Activated CD4-positive, alpha-beta T cell treated with anti-CD3 and anti-CD28 coated beads, Interleukin-2, amount 10 ng/mL, durations not matched to agents 24 days and 14 days (primary cell): ENCODE data around the gene TP63. TPM values are rescaled to one million over a fixed set of nuclear protein-coding genes. Genes with fewer than 3 reads are reported as not detected.

ENCODE experiments used
- DNase-seq: peaks from one replicate; pipeline ENCODE4 v3.0.0; 2022
- H3K27ac Mint-ChIP-seq: one replicate; pipeline ENCODE4 v1.8.0; 2022; ENCODE audit warnings: mild to moderate bottlenecking, mixed read lengths
- H3K27me3 Mint-ChIP-seq: one replicate; pipeline ENCODE4 v1.8.0; 2022; ENCODE audit warnings: mixed read lengths
- H3K36me3 Mint-ChIP-seq: one replicate; pipeline ENCODE4 v1.8.0; 2022; ENCODE audit warnings: low read depth, mild to moderate bottlenecking, mixed read lengths
- H3K4me1 Mint-ChIP-seq: one replicate; pipeline ENCODE4 v1.8.0; 2021; ENCODE audit warnings: mixed read lengths
- H3K4me3 Mint-ChIP-seq: one replicate; pipeline ENCODE4 v1.8.0; 2022; ENCODE audit warnings: mild to moderate bottlenecking, moderate library complexity, mixed read lengths
- H3K9me3 Mint-ChIP-seq: one replicate; pipeline ENCODE4 v1.8.0; 2021; ENCODE audit warnings: mixed read lengths
- intact Hi-C: fragments of 100-400 bp; cut with micrococcal nuclease; formaldehyde crosslinking; loops from one replicate; pipeline ENCODE4 v1.15.1; 2023
- total RNA-seq: library from RNA; stranded (reverse); gene quantifications from 2 replicates; pipeline ENCODE4 v1.2.3, GENCODE V29; 2022

Gene TP63
- total RNA-seq, 1 donor from 2014 or later = 0.98 TPM

DNA sequence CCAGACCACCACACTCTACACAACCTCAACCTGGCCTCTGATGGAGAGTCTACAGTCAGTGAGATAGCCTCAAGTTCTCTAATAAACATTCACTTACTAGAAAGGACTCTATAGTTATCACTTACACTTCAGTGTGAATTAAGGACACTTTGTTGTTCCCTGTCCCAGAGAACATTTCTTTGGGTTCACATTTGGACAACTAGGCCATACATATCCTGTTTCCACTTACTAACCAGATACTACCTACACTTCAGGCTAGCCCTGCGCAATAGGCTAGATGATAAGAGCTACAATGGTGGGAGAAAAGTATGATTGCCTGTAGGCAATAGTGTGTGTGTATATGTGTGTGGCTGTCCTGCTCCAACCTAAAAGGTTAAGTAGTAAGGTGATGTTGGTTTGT lies 72.7 kb downstream of the TP63 start:
- H3K27ac Mint-ChIP-seq = no peak overlapping the region
- H3K4me1 Mint-ChIP-seq = peaks cover 3% of the 10 kb centered on the region
- H3K4me3 Mint-ChIP-seq = no peak overlapping the region
- H3K9me3 Mint-ChIP-seq = no peaks in the 10 kb centered on the region
- intact Hi-C loops = no loop called here
- H3K27me3 Mint-ChIP-seq = peaks cover 3% of the 10 kb centered on the region
- H3K36me3 Mint-ChIP-seq = no peaks in the 10 kb centered on the region
- DNase-seq = peak; percentile 24

DNA sequence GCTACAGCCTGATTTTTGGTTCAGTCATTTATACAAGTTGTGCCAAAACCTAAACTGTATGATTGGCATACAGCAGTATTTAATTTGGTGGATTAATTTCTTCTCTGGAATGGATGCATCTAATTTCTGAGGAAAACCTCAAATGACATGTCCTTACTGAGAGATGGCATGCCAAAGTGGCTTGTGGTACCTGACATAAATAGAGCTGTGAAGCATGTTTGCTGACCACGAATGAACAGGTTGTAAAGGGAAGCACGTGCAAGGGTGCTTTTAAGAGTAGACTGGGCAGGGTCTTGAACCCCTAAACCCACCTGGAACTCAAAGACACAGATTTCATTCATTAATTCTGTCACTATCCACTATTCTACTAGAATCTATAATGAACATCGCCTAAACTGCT lies 77.2 kb downstream of the TP63 start:
- peak; percentile 45 for DNase-seq
- Mint-ChIP-seq H3K9me3 (peaks cover 7% of the 10 kb centered on the region), H3K27ac (no peak overlapping the region), H3K36me3 (no peaks in the 10 kb centered on the region), H3K27me3 (no peaks in the 10 kb centered on the region), H3K4me3 (no peak overlapping the region), H3K4me1 (peaks cover 5% of the 10 kb centered on the region)
- intact Hi-C loops = no loop called here

DNA sequence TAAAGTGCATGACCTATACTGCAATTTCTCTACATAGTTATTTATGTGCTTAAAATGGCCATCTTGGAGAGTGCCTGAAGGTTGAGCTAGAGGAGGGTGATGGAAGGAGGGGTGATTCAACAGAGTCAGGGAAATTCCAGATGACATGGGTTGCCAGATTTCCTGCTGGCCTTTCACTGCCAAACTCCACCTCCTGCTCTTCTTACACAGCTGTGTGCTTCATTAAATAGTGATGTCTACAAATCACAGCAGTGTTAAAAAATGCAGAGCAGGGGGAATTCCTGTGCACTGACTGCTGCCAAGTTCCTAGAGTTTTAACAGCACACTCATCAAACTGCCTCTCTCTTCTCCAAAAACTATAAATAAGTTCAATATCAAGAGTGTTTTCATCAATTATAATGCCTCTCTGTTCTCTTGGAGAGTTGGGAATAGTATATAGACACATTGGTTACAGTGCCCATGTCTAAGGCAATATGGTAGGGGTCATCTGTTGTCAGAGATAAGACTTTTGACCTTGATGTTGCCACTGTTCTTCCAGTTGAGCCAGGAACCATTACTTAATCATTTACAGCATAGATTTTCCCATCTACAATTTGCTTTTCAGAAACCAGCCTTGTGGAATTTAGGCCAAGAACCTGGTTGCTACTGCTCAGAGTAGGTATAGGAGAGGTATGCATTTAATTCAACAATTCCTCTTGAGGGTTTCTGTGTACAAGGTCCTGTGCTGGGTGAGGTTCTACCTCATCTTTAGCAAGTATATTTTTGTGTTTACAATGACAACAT lies 79.6 kb downstream of the TP63 start:
- no peaks in the 10 kb centered on the region for H3K27me3 Mint-ChIP-seq
- DNase-seq = peak; percentile 52
- no peak overlapping the region for H3K4me3 Mint-ChIP-seq
- H3K4me1 Mint-ChIP-seq = peaks cover 15% of the 10 kb centered on the region
- intact Hi-C loops = no loop called here
- H3K9me3 Mint-ChIP-seq = peaks cover 10% of the 10 kb centered on the region
- H3K36me3 Mint-ChIP-seq = no peaks in the 10 kb centered on the region
- no peak overlapping the region for H3K27ac Mint-ChIP-seq

DNA sequence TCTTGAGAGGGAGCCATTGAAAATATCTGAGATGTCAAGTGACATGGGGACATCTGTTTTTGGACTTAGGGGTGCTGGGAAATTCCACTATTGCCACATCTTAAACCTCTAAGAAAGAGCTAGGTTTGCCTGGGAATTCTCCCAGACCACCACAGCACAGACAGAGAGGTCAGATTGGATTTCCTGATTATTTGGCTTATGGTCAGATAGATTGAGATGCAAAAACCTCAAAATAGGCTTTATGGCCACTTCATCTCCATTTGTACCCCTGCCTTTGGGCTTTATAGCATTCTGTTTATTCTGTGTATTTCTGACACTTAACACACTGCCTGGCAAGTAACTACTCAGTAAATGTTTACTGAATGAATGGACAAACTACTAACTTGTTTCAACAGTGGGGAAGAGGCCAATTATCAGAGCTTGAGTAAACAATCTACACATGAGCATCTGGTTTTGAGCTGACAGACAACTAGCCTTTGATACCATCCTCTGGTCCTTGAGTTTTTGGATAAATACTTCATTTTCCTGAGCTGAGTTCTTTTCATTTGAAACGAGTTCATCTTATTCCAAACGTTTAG lies 81.8 kb downstream of the TP63 start:
- intact Hi-C loops = no loop called here
- H3K36me3 Mint-ChIP-seq = no peaks in the 10 kb centered on the region
- no peak overlapping the region for H3K27ac Mint-ChIP-seq
- no peaks in the 10 kb centered on the region for H3K27me3 Mint-ChIP-seq
- peak; percentile 17 for DNase-seq
- peaks cover 10% of the 10 kb centered on the region for H3K9me3 Mint-ChIP-seq
- no peak overlapping the region for H3K4me3 Mint-ChIP-seq
- H3K4me1 Mint-ChIP-seq = peaks cover 15% of the 10 kb centered on the region

DNA sequence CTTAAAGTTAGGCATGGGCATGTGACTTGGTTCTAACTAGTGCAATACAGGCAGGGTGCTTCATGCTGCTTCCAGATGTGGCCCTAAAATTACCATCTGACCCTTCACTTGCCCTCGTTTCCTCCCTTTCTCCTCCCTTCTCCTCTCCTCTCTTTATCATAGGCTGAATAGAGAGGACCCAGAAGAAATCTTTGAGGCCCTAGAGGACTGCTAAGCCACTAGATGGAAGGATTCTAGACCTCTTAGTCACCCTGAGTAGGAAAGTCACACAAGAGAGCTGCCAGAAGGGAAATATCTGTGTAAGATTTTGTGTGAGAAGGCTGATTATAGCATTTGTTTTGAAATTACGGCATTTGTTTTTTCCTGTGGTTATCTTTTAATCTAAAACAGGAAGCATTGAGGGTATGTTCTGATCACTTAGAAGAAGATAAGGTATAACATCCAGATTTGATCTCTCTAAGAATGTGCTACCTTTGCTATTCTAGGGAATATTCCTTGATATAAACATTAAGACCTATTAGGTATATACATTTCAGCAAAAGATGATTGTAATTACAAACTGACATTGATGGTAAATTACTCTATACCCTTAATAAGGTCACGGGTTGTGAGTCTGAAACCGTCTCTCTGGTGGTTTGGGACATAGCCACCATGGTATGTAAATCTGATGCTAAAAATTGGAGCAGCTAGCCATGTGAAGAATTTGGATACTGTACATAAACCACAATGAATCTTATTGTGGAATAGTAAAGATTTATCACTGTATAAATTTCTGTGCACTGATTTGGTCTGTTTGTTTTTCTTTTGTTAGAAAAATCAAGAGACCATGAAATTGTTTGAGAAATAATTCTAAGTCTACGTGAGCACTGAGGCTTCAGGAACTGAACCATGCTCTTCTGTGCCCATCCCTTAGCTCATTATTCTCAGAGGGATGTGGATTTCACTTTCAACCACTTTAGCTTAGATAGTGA lies 84.1 kb downstream of the TP63 start:
- H3K9me3 Mint-ChIP-seq = peaks cover 10% of the 10 kb centered on the region
- H3K36me3 Mint-ChIP-seq = no peaks in the 10 kb centered on the region
- no peak overlapping the region for H3K4me3 Mint-ChIP-seq
- no peaks in the 10 kb centered on the region for H3K27me3 Mint-ChIP-seq
- no peak overlapping the region for H3K27ac Mint-ChIP-seq
- intact Hi-C loops = no loop called here
- peaks cover 11% of the 10 kb centered on the region for H3K4me1 Mint-ChIP-seq
- peak; percentile 53 for DNase-seq

DNA sequence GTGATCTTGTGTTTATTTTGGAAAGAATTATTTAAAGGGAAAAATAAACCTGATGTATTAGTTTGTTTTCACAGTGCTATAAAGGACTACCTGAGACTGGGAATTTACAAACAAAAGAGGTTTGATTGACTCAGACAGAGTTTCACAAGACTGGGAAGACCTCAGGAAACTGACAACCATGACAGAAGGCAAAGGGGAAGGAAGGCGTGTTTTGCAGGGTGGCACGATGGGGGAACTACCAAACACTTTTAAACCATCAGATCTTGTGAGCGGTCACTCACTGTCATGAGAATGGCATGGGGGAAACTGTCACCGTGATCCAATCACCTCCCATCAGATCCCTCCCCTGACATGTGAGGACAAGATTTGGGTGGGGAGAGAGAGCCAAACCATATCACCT lies 87.0 kb downstream of the TP63 start:
- intact Hi-C loops = no loop called here
- Mint-ChIP-seq H3K27ac (no peak overlapping the region), H3K9me3 (peaks cover 3% of the 10 kb centered on the region), H3K4me3 (no peak overlapping the region), H3K4me1 (peaks cover 11% of the 10 kb centered on the region), H3K36me3 (no peaks in the 10 kb centered on the region), H3K27me3 (no peaks in the 10 kb centered on the region)
- peak; percentile 45 for DNase-seq

DNA sequence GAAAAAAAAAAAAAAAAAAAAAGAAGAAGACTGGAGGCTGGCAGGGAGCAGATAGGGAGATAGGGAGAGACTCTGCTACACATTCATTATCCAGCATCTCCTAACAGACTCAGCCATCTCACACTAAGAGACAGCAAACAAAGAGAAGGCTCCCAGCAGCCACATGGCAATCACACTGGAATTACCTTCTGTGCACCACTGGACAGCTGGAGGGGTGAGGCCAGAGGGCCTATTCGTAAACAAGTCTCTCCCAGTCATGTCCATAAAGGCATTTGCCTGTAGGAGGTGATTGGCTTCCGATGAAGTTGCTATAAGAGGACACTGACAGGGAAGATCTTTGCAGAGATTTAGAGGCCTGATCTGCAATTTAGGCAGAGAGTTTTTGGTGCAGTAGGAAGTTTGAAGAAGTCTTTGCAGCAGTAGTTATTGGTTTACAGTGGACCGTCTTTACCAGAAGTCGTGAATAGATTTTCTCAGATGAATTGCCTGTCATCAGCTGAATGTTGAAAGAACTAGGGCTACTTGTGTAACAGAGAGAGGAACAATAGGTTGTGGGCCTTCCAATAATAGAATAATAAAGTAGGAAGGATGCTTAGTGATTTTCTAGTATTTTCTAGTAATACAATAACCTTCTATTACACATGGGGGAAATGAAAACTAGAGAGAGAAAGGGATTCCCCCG lies 89.7 kb downstream of the TP63 start:
- Mint-ChIP-seq H3K9me3 (no peaks in the 10 kb centered on the region), H3K27ac (no peak overlapping the region), H3K36me3 (no peaks in the 10 kb centered on the region), H3K4me3 (no peak overlapping the region), H3K4me1 (no peaks in the 10 kb centered on the region), H3K27me3 (no peaks in the 10 kb centered on the region)
- intact Hi-C loops = no loop called here
- peak; percentile 48 for DNase-seq

DNA sequence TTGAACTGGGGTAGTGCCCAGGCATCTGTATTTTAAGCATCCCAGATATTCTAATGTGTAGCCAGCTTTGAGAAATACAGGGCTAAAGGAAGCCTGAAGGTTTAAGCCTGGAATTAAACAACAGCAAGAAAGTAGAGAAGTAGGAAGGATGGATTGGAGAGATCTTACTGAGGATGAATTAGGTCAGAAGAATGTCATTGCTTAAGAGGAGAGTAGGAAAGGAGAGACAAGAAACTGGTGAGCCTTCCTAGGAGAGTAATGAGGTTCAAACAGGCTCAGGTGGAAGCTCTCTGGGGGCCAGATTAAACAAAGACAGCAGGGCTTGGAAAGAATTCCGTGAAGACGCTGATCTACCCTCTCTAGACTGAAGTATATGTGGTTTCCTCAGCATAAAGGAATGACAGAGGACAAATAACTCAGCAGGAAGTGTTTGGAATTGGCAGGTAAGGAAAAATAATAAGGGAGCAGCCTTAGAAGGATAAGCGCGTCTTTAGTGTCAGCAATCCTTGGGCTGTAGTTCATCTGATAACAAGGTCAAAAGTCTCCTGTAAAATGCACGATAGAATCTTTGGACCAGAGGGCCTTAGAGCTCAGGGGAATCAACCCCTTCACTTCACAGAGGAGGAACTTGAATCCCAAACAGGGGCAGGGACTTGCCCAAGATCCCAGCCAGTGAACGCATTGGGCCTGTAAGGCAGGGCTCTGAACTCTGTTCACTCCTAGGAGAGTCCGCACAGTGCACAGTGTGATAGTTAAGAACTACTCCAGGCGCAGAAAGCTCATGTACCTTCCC lies 90.9 kb downstream of the TP63 start:
- no peak overlapping the region for H3K27ac Mint-ChIP-seq

DNA sequence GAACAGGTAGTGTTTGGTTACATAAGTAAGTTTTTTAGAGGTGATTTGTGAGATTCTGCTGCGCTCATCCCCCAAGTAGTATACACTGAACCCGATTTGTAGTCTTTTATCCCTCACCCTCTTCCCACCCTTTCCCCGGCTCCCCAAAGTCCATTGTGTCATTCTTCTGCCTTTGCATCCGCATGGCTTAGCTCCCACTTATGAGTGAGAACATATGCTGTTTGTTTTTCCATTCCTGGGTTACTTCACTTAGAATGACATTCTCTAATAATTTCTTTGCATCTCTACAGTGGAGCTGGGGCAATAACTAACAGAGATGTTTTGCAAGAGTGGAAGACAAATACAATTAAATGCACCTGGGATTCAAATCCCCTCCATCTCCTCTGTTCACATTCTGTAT lies 93.2 kb downstream of the TP63 start:
- DNase-seq = no peak
- Mint-ChIP-seq H3K4me1 (no peaks in the 10 kb centered on the region), H3K36me3 (no peaks in the 10 kb centered on the region), H3K4me3 (no peak overlapping the region), H3K27me3 (no peaks in the 10 kb centered on the region), H3K9me3 (peaks cover 16% of the 10 kb centered on the region), H3K27ac (no peak overlapping the region)
- intact Hi-C loops = no loop called here

More for the DNA sequence above, 90.9 kb downstream of the TP63 start:
- Mint-ChIP-seq H3K27me3 (no peaks in the 10 kb centered on the region), H3K36me3 (no peaks in the 10 kb centered on the region), H3K4me1 (no peaks in the 10 kb centered on the region), H3K4me3 (no peak overlapping the region), H3K9me3 (no peaks in the 10 kb centered on the region)
- no peak for DNase-seq
- intact Hi-C loops = no loop called here

DNA sequence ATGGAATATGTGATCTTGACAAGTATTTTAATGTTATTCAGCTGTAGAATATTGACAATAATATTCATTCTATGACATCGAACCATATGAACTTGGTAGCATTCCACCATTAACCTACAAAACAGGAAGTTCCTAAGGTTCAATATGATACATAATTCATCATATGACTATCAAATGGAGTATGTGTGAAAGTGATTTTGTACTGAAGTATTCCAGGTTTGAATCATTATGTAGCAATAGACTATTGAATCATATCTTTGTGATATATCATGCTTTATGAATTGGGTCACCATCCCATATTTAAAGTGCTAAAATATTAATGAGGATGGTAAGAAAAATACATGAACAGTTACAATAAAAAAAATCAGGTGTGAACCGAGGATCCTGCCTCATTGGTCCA lies 95.1 kb downstream of the TP63 start:
- Mint-ChIP-seq H3K36me3 (no peaks in the 10 kb centered on the region), H3K27me3 (no peaks in the 10 kb centered on the region), H3K4me1 (no peaks in the 10 kb centered on the region), H3K9me3 (peaks cover 19% of the 10 kb centered on the region), H3K27ac (no peak overlapping the region), H3K4me3 (no peak overlapping the region)
- no peak for DNase-seq
- intact Hi-C loops = no loop called here

DNA sequence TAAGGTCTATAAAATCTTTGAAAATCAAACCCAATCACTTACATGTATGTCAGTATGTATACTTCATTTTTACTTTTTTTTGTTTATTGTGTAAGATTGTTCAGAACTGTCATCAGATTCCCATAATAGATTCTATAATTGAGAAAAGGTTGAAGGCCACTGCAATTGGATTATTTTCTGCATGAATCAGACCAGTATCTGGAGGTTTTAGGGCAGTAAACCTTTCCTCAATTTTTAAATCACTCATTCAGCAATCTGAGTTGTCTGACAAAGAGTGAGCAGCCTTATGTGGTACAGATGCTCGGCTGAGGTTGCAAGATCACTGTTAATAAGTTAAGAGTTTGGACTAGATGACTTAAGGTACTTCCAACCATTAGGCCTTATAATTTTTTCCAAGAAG lies 96.0 kb downstream of the TP63 start:
- H3K9me3 Mint-ChIP-seq = peaks cover 19% of the 10 kb centered on the region
- DNase-seq = no peak
- no peak overlapping the region for H3K4me3 Mint-ChIP-seq
- H3K27me3 Mint-ChIP-seq = no peaks in the 10 kb centered on the region
- no peaks in the 10 kb centered on the region for H3K4me1 Mint-ChIP-seq
- no peak overlapping the region for H3K27ac Mint-ChIP-seq
- no peaks in the 10 kb centered on the region for H3K36me3 Mint-ChIP-seq
- intact Hi-C loops = no loop called here

DNA sequence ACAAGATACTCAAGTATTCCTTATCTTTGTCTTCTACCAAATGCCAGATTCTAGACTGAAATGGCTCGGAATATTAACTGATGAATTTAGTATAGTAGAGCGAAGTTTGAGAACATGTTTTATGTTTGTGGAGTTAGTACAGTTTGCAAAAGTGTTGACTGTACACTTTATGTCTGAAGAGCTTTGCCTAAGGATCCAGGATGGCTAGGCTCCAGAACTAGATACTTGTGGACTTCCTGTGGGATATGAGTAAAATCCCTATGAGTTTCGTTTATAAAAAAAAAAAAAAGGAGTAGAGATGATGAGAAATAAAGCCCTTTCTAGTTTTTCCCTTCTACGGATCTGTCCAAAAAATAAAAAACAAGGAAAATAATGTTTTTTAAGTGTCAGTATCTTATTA lies 96.7 kb downstream of the TP63 start:
- DNase-seq = no peak
- H3K27ac Mint-ChIP-seq = no peak overlapping the region
- H3K4me1 Mint-ChIP-seq = no peaks in the 10 kb centered on the region
- no peaks in the 10 kb centered on the region for H3K36me3 Mint-ChIP-seq
- no peaks in the 10 kb centered on the region for H3K27me3 Mint-ChIP-seq
- peaks cover 19% of the 10 kb centered on the region for H3K9me3 Mint-ChIP-seq
- H3K4me3 Mint-ChIP-seq = no peak overlapping the region
- intact Hi-C loops = no loop called here

DNA sequence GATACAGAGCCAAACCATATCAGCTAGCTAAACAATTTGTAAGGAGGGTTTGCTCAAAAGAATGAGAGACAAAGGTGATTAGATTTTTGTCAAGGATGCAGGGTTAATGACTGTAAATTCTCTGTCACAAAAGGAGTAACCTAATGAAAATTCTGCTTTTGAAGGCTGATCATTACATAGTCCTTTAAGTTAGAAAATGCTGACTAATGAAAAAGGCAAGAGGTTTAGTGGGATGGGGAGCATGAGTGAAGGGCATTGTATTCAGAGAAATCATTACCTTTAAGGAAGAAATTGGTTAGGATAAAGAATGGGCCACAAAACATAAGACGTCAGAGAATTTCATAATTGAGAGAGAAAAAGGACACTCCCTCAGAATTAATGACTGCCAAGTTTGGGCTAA lies 97.7 kb downstream of the TP63 start:
- H3K27me3 Mint-ChIP-seq = no peaks in the 10 kb centered on the region
- peaks cover 19% of the 10 kb centered on the region for H3K9me3 Mint-ChIP-seq
- no peak overlapping the region for H3K4me3 Mint-ChIP-seq
- intact Hi-C loops = no loop called here
- H3K4me1 Mint-ChIP-seq = no peaks in the 10 kb centered on the region
- H3K27ac Mint-ChIP-seq = no peak overlapping the region
- no peaks in the 10 kb centered on the region for H3K36me3 Mint-ChIP-seq
- no peak for DNase-seq
